Caco-2 (cell line): ENCODE measurements around the gene MYT1. TPM values are rescaled to one million over a fixed set of nuclear protein-coding genes. Genes with fewer than 3 reads are reported as not detected.
"Not testable (repeated sequence)": the region's sequence is repeated elsewhere in the genome, so short reads cannot be mapped to it uniquely, and the experiment has no call there.

ENCODE experiments used
- BruUV-seq: library from RNA; stranded (reverse); fragments of 400-500 nt; replicated peaks from 2 replicates; lab custom pipeline; 2021; lab: Mats Ljungman, UMichigan
- CTCF ChIA-PET: fragments of 300-600 bp; sonication (Branson Sonifier 250); formaldehyde crosslinking; loops from one replicate; lab custom pipeline; 2022; ENCODE audit warnings: antibody characterized with exemption; lab: Charles Lee
- POLR2A ChIA-PET: fragments of 300-600 bp; sonication (Branson Sonifier 250); formaldehyde crosslinking; loops from one replicate; lab custom pipeline; 2022; ENCODE audit warnings: antibody characterized with exemption; lab: Charles Lee
- DNase-seq, 2 experiments: peaks; one replicate each; pipeline versions ENCODE4 v3.0.0 to v3.0.0-alpha.2; 2020 to 2022
- H3K27me3 ChIP-seq: replicated peaks from 2 replicates; pipeline ENCODE4 v1.6.0; 2011; ENCODE audit warnings: low read length; ENCODE audit not compliant: control insufficient read depth, insufficient read depth
- H3K36me3 ChIP-seq: 2 replicates; pipeline ENCODE4 v1.5.1; 2011; ENCODE audit warnings: low read length; ENCODE audit not compliant: control insufficient read depth, insufficient read depth
- H3K4me1 ChIP-seq: fragments of 250-450 bp; sonication (Bioruptor Pico); 2 replicates; pipeline ENCODE4 v1.5.1; 2020; ENCODE audit warnings: mild to moderate bottlenecking
- H3K4me3 ChIP-seq: 2 replicates; pipeline ENCODE4 v1.5.1; 2011; ENCODE audit warnings: low read depth, mild to moderate bottlenecking, control low read depth, low read length
- H3K9me3 ChIP-seq: fragments of 250-450 bp; sonication (Bioruptor Pico); 2 replicates; pipeline ENCODE4 v1.5.1; 2020; ENCODE audit warnings: mild to moderate bottlenecking, moderate library complexity
- H3K27ac Mint-ChIP-seq: one replicate; pipeline ENCODE4 v1.8.0; 2022; ENCODE audit warnings: mixed read lengths; ENCODE audit not compliant: unreplicated experiment
- H3K27me3 Mint-ChIP-seq: one replicate; pipeline ENCODE4 v1.8.0; 2022; ENCODE audit warnings: mixed read lengths; ENCODE audit not compliant: insufficient read depth, unreplicated experiment
- H3K36me3 Mint-ChIP-seq: one replicate; pipeline ENCODE4 v1.8.0; 2022; ENCODE audit warnings: mild to moderate bottlenecking, mixed read lengths; ENCODE audit not compliant: insufficient read depth, unreplicated experiment
- H3K4me1 Mint-ChIP-seq: one replicate; pipeline ENCODE4 v1.8.0; 2022; ENCODE audit warnings: low read depth, mixed read lengths; ENCODE audit not compliant: unreplicated experiment
- H3K4me3 Mint-ChIP-seq: one replicate; pipeline ENCODE4 v1.8.0; 2022; ENCODE audit warnings: mild to moderate bottlenecking, moderate library complexity, mixed read lengths; ENCODE audit not compliant: unreplicated experiment
- H3K9me3 Mint-ChIP-seq: one replicate; pipeline ENCODE4 v1.8.0; 2022; ENCODE audit warnings: mixed read lengths; ENCODE audit not compliant: unreplicated experiment
- intact Hi-C: fragments of 100-400 bp; cut with micrococcal nuclease; formaldehyde crosslinking; loops from one replicate; pipeline ENCODE4 v1.10.0; 2022; ENCODE audit not compliant: unreplicated experiment
- total RNA-seq: library from RNA; stranded (reverse); gene quantifications from 2 replicates; pipeline ENCODE4 v1.2.3, GENCODE V29; 2022
- TF ChIP-seq, protein P1 (sequence below), 2 experiments: fragments of 200-600 bp in 1 of 2; IDR thresholded peaks; 1 replicate in 1 of 2; 2 replicates in 1 of 2; pipeline versions ENCODE4 v1.5.1 to v1.8.0; 2011 to 2022; ENCODE audit warnings: antibody characterized with exemption in 1 of 2, control low read depth in 1 of 2, inconsistent platforms in 1 of 2, low read depth in 1 of 2, low read length in 1 of 2, mild to moderate bottlenecking in 1 of 2, moderate library complexity in 1 of 2; ENCODE audit not compliant: insufficient read depth in 1 of 2, severe bottlenecking in 1 of 2, unreplicated experiment in 1 of 2

The MYT1 gene
- total RNA-seq, 1 experiment from 2014 or later = 0.25 TPM

- BruUV-seq, H3K4me3 Mint-ChIP-seq, H3K4me1 ChIP-seq, H3K4me3 ChIP-seq, POLR2A ChIA-PET, H3K27ac Mint-ChIP-seq, H3K4me1 Mint-ChIP-seq, H3K36me3 ChIP-seq, intact Hi-C loops, H3K9me3 ChIP-seq, H3K27me3 Mint-ChIP-seq, H3K27me3 ChIP-seq: not testable (repeated sequence)
- TF ChIP-seq, protein P1, sequence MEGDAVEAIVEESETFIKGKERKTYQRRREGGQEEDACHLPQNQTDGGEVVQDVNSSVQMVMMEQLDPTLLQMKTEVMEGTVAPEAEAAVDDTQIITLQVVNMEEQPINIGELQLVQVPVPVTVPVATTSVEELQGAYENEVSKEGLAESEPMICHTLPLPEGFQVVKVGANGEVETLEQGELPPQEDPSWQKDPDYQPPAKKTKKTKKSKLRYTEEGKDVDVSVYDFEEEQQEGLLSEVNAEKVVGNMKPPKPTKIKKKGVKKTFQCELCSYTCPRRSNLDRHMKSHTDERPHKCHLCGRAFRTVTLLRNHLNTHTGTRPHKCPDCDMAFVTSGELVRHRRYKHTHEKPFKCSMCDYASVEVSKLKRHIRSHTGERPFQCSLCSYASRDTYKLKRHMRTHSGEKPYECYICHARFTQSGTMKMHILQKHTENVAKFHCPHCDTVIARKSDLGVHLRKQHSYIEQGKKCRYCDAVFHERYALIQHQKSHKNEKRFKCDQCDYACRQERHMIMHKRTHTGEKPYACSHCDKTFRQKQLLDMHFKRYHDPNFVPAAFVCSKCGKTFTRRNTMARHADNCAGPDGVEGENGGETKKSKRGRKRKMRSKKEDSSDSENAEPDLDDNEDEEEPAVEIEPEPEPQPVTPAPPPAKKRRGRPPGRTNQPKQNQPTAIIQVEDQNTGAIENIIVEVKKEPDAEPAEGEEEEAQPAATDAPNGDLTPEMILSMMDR (IDR thresholded peaks at IDR 0.05; ENCODE audit: insufficient read depth in 1 of 2, low read depth in 1 of 2, low read length in 1 of 2, severe bottlenecking in 1 of 2, unreplicated experiment in 1 of 2) = peak; percentile 80 to 99
- CTCF ChIA-PET = interaction anchor here (1.0 kb wide), 1 partner anchor 29 kb away, joined by 4 read pairs; no protein-coding TSS in a partner anchor
- peaks cover 13% of the 10 kb centered on the region for H3K36me3 Mint-ChIP-seq
- DNase-seq = peak; percentile 85 to 89
- H3K9me3 Mint-ChIP-seq = peaks cover 14% of the 10 kb centered on the region
Measured at GRCh38 chr20:64285579-64286446, 121.6 kb downstream of the MYT1 start.

GRCh38 chr20:64286447-64287263, 122.4 kb downstream of the MYT1 start:
- BruUV-seq, H3K4me3 ChIP-seq, H3K27me3 ChIP-seq, H3K4me1 Mint-ChIP-seq, H3K27me3 Mint-ChIP-seq, POLR2A ChIA-PET, H3K36me3 ChIP-seq, H3K27ac Mint-ChIP-seq, H3K4me3 Mint-ChIP-seq, H3K9me3 ChIP-seq, H3K4me1 ChIP-seq, intact Hi-C loops: not testable (repeated sequence)
- CTCF ChIA-PET = interaction anchor here (1.0 kb wide), 1 partner anchor 30 kb away, joined by 4 read pairs; no protein-coding TSS in a partner anchor
- Mint-ChIP-seq H3K36me3 (peaks cover 13% of the 10 kb centered on the region), H3K9me3 (peaks cover 14% of the 10 kb centered on the region)
- DNase-seq = peak in 1 of 2 experiments; percentile 50

DNA sequence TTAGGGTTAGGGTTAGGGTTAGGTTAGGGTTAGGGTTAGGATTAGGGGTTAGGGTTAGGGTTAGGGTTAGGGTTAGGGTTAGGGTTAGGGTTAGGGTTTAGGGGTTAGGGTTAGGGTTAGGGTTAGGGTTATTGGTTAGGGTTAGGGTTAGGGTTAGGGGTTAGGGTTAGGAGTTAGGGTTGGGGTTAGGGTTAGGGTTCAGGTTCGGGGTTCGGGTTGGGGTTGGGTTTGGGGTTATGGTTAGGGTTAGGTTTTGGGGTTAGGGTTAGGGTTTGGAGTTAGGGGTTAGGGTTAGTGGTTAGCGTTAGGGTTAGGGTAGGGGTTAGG, 123.0 kb downstream of the MYT1 start:
- H3K4me3 ChIP-seq, H3K27ac Mint-ChIP-seq, POLR2A ChIA-PET, H3K4me1 ChIP-seq, H3K27me3 Mint-ChIP-seq, BruUV-seq, H3K4me1 Mint-ChIP-seq, H3K36me3 ChIP-seq, CTCF ChIA-PET, intact Hi-C loops, H3K4me3 Mint-ChIP-seq, H3K27me3 ChIP-seq, DNase-seq, H3K9me3 ChIP-seq: not testable (repeated sequence)
- peaks cover 13% of the 10 kb centered on the region for H3K36me3 Mint-ChIP-seq
- peaks cover 14% of the 10 kb centered on the region for H3K9me3 Mint-ChIP-seq

Other genes starting within 250 kb of the MYT1 start
- 101 and 113 TPM in 2 replicates for gene UCKL1, start 208.0 kb upstream of the MYT1 start, total RNA-seq
- 40.0 and 47.9 TPM in 2 replicates for gene ZNF512B, start 194.5 kb upstream of the MYT1 start, total RNA-seq
- 13.4 and 13.6 TPM in 2 replicates for gene SAMD10, start 184.8 kb upstream of the MYT1 start, total RNA-seq
- 176 and 181 TPM in 2 replicates for gene PRPF6, start 183.3 kb upstream of the MYT1 start, total RNA-seq
- 3.2 and 3.3 TPM in 2 replicates for gene C20orf204, start 128.3 kb upstream of the MYT1 start, total RNA-seq
- 0.44 and 0.84 TPM in 2 replicates for gene SOX18, start 114.8 kb upstream of the MYT1 start, total RNA-seq
- gene TCEA2, start 101.3 kb upstream of the MYT1 start, total RNA-seq = 39.9 and 48.3 TPM in 2 replicates
- gene RGS19, start 84.9 kb upstream of the MYT1 start, total RNA-seq = 29.3 and 34.3 TPM in 2 replicates
- gene OPRL1, start 84.4 kb upstream of the MYT1 start, total RNA-seq = 0.51 and 0.59 TPM in 2 replicates
- gene LKAAEAR1, start 80.1 kb upstream of the MYT1 start, total RNA-seq = not detected in 2 replicates
- gene NPBWR2, start 56.9 kb upstream of the MYT1 start, total RNA-seq = not detected in 2 replicates
- 79.5 and 101 TPM in 2 replicates for gene PCMTD2, start 91.3 kb downstream of the MYT1 start, total RNA-seq